GM18858 (cell line): Measurements from ENCODE around the gene VSIG10L2.
"Not testable (repeated sequence)": the region's sequence is repeated elsewhere in the genome, so short reads cannot be mapped to it uniquely, and the experiment has no call there.

Source experiments
- ATAC-seq: cut with Tn5 transposase; IDR thresholded peaks from one replicate; pipeline ENCODE4 v1.9.1; 2021; ENCODE audit not compliant: unreplicated experiment

Gene VSIG10L2

DNA sequence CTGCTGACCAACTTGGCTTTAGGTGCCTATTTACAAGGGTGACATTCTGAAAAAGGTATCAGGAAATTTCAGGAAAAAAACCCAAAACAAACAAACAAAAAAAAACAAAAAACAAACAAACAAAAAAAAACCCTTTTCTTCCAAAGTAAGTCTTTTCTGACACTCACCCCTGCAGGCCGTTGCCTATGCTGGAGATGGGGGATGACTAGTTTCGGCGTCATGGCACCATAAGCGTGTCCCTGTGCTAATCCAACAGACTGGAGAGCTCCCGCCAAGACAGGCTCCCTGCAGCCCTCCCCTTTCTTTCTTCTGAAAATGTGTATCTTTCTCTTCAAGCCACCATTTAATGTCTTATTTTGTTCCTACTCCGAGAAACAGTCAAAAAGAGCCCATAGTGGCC lies 13.7 kb downstream of the VSIG10L2 start:
- ATAC-seq = no peak

DNA sequence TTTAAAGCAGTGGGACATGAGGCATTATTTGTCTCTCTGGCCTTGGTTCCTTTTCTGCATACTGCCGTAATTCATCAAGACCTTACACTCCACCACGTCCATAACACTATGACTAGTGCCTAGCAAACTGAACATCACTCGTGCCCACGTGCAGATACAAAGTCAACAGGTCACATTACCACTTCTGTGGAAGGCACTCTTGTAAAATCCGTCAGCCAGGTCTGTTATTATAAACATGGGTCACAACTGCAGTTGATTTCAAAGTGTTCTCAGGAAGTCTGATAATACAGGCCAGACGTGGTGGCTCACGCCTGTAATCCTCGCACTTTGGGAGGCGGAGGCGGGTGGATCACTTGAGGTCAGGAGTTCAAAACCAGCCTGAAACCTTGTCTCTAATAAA lies 14.1 kb downstream of the VSIG10L2 start:
- no peak for ATAC-seq

DNA sequence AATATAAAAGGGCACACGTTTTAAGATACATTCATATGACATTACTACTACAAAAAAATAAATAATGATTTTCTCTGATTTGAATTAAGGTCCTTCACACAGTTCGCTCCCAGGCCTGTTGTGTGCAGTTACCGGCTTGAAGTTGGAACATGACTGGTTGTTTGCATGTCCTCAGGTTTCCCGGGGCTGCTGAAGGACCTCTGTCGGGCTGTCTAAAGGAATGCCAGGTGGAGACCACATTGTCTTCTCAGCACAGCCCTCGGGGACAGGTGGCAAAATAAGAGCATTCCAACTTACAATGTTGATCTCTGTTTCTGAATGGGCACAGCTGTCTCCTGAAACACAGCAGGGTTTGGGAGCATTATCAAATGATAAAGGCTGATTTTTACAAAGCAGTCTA lies 14.9 kb downstream of the VSIG10L2 start:
- ATAC-seq = no peak

DNA sequence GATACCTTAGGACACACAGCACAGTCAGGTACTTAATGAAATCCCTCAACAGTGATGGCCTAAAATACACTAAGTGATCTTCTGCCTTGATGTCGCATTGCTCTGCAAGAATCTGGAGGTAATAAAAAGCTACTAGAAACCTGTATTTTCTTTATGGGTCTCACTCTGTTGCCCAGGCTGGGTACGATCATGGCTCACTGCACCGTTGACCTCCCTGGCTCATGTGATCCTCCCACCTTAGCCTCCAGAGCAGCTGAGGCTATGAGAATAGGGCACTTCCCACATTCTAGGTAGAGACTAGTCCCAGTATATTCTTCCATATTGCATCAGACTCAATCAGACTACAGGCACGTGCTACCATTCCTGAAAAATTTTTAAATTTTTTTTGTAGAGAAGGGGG lies 21.7 kb downstream of the VSIG10L2 start:
- no peak for ATAC-seq

DNA sequence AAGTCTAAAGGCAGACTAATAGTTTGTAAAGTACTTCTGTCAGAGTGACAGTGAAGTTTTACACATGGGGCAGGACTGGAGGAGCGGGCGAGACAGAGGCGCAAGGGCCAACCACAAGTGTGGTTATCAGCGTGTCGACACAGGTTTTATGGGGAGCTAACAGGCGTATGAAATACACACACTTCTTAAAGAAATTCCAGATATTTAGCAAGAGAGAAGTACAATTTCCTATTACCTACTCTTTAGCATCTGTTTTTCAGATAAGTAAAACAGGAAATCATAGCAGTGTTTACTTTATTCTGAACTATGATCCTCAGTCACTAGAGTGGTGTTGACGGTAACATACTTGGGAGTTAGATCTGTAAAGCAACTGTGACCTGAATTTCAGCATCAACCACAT lies 22.5 kb downstream of the VSIG10L2 start:
- ATAC-seq = no peak

DNA sequence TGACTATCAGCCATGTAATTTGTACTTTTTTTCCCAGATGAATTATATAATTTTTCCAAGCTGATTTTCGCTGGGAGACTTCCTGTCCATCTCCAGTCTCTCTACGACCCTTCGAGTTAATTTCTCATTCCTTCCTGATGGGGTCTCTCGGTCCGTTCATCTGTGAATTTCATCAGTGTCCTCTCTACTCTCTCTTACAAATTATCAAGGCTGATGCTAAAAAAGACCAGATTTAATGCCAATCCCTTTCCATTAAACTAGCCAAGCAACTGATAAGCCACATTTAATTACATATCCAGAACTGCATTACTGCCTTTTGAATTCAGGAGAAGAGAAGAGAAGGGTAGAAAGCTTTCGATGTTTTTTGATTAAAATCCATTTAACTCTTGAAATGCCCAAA lies 25.8 kb downstream of the VSIG10L2 start:
- ATAC-seq = no peak

DNA sequence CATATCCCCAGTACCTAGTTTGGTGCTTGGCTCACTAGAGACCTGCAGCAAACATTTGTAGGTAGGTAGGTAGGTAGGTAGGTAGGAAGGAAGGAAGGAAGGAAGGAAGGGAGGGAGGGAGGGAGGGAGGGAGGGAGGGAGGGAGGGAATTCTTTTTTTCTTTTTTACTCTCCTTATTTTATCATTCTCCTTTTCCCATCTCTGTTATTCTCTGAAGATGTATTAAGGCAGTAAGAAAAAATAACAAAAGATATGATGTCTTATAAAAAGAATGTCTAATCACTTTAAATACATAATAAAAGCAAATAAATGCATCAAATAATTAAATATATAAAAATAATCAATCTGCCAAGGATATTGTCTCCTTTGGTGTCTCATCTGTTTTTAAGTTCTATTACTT lies 28.4 kb downstream of the VSIG10L2 start:
- no peak for ATAC-seq

DNA sequence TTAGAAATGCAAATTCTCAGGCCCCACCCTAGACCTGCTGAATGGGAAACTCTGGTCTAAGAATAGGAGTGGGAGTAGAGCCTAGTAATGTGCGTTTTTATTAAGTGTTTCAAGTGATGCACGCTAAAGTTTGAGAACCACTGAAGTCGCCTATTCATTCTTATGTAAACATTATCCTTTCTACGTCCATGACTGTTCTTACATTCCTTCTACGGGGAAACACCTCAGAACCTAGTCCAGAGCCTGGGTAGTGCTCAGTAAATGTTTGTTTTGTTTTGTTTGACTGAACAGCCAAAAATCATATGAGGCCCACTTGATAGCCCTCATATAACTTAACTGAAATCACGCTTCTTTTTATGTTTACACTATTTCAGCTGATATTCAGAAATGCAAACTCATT lies 29.8 kb downstream of the VSIG10L2 start:
- no peak for ATAC-seq

DNA sequence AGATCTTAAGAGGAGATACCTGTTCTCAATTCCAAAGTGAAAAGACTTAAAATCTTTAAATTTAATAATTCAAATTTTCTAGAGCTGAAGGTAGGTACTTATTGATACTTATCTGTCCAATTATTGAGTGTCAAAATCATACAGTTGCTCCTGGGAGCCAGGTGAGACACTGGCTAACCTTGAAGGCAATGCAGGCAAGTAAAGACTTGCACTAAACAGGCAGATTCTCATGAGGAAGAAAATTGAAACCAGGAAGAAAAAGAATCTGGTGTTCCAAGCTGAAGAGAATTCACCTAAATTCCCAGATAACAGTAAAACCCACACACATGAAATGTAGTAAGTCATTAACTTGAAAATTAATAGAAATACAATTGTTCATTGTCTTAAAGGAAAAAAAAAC lies 30.3 kb downstream of the VSIG10L2 start:
- no peak for ATAC-seq

DNA sequence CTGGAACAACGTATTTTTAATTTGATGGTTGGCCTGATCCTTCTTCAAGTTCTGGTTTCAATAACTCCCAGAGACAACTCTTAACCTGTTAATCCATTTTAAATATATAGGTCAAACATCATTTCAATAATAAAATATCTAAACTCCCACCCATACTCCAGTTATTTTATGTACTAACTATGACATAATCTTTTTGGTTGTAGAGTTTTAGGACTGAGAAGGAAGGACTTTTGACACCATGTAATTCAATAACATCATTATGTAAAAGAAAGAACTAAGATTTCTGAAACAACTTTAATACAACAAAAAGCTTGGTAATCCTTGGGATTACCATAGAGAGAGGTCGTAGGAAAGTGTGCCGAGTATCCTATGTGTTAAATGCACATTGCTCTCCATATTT lies 31.5 kb downstream of the VSIG10L2 start:
- no peak for ATAC-seq

DNA sequence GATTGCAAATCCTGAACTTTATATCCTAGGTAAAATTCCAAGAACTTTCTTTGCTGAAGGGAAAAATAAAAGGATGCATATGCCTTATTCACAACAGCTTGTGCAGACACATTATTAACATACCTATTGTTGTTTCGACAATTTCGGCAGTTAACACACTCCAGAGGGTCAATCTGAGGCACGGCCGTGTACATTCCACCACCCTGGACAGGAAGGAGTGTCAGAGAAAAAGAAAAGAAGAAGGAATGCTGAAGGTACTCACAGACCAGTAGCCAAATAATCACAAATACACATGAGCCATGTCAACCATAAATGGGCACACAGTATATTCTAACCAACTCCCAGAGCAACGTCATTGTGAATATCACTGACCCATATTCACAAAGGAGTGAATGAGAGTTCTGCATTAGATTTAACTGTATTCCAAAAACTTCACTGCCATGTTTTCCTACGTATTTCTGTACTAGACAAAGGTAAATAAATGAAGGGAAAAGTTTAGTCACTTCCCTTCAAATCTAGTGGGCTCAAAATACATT lies 32.4 kb downstream of the VSIG10L2 start:
- no peak for ATAC-seq

DNA sequence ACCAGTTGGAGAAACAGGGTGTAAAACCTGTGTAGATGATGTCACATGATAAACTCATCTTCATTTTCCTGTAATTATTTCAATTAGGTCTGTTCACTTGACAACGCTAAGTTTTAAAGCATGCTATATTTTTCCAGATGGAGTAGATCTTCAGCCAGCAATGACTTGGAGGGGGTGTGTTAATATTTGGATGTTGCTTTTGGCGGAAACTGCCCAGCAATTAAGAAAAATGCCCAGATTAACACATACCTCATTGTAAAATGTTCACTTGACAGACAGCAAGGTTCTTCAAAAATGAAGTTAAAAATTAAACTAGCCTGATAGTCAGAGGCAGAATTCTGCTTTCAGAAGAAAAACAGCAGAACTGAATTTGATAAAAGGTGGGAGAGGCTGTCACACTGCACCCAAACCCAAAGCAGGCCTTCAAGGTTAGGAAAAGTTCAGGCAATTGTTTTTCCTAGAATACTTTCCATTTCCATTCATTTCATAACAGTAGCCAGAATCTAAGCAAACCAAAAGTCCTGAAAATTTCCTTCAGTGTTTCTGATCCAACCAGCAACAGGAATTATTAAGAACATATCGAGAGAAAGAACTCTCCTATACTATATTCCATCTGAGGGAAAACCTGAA lies 33.0 kb downstream of the VSIG10L2 start:
- no peak for ATAC-seq

DNA sequence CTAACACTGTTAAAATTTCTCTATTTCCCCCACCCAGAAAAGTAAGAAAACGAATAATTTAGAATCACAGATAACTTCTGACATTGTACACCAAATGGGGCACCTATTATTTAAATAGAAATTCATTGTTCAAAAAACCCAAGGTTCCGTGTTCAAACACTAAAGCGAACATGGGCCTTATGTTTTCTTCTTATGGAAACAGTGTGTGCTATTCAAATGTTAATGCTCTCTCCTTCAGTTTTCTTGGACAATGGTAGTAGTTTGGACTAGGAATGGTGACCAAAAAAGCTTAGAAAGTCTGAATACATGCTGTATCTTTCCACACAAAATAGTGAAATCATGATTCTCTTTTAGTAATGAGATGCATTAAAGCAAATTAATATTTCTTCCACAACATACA lies 33.7 kb downstream of the VSIG10L2 start:
- no peak for ATAC-seq

DNA sequence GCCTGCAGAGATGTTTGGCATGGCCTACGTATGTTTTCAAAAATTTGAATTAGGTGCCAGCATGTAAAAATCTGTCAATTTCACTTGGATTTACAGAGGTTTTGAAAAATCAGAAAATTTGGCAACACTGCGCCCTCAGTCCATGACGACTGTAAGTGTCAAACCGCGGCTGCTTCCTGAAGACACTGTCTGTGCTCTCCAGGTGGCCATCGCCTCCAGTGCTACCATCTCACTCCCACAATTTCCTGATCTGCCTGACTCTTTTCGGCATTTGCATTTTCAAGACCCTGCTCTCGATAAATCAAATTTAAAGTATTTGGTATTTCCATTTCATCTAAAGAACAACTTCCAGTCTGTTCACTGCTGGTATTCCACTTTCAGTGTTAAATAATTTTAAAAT lies 34.6 kb downstream of the VSIG10L2 start:
- no peak for ATAC-seq

DNA sequence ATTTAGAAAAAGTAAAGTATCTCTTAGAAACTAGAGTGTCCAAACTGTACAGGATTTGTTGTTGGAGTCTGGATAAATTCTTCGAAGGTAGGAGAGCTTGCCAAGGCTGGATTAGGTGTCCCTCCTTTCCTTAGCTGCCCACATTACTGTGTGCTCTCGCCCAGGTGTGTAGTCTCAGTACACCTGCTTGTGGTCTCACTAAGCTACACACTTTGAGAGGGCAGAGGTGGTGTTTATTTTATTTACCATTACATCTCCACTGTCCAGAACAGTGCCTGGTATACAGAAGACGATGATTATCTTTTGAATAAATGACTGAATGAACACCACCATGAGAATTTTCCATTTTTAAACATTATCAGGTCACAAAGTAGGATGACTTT lies 36.5 kb downstream of the VSIG10L2 start:
- ATAC-seq = no peak

DNA sequence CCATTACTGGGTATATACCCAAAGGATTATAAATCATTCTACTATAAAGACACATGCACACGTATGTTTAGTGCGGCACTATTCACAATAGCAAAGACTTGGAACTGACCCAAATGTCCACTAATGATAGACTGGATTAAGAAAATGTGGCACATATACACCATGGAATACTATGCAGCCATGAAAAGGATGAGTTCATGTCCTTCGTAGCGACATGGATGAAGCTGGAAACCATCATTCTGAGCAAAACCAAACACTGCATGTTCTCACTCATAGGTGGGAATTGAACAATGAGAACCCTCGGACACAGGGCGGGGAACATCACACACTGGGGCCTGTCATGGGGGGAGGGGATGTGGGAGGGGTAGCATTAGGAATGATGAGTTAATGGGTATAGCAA lies 40.1 kb downstream of the VSIG10L2 start:
- not testable (repeated sequence) for ATAC-seq

DNA sequence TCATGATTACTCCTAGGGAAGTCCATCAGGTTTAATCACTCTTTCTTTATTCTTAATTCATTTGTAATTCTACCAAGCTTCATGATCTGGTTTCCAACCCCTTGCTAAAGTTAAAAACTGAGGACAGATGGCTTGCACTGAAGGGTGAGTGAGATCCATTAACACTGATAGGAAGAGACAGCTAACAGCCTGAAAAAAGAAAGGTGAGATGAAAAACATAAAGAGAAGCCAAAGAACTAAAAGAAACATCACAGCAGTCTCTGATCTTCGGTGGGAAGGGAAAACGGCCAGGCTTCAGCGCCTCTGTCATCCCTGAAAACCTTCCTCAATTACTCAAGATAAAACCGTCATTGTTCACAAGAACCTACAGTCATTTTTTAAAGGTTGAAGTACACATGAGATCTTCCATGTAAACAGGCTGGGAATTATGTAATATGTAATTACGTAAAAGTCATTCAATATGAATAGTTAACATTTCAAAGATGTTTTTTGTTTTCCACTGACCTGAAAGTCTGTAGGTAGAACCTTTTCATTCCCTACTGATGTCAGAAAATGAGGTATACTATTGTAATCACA lies 41.3 kb downstream of the VSIG10L2 start:
- no peak for ATAC-seq

DNA sequence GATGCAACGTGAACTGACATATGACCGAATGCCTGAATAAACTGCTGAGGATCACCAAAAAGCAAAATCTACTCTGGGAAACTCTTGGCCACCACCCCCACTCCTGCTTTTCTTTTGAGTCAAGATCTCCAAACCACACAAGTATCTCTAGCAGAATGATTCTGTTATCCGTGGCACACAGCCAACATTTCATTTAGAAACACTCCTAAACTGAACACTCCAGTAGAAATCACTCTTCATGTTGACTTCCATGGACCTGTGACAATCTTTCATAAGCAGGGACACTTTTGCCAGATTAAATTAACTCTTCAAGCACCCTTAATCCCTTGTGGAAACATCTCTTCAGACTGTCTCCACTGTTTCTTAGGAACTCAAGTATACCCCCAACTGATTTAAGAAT lies 44.4 kb downstream of the VSIG10L2 start:
- no peak for ATAC-seq

DNA sequence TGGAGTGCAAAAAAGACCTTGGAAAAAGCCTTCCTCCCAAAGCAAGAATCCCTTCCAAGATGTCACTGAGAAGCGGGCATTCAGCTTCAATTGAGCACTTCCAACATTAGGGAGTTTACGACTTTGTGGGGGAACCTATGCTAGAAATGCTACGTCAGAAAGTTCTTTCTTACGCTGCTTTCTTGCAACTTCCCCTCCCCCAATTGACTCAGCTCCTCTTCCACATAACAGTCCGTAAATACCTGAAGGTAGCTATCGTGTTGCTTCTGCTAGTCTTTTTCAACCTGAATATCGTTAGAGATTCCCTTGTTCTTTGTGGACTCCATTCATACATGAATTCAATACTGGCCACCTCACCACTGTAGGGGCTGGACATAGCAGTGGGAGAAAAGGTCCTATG lies 47.0 kb downstream of the VSIG10L2 start:
- ATAC-seq = no peak

DNA sequence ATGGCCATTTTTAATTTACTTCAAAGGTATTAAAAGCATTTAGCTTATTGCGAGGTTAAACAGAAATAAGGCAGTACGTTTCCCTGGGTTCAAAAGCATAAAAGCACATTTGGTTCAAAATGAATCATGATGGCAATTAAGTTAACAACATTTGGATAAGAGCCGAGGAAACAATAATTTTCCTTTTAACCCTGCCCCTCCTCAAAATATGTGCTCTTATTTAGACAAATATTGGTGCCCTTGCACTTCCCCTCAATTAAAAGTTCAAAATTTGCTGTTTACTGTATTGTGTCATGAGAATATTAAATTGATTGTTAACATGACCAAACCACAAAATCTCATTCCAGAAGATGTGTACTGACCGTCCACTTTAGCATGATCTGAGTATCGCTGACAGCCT lies 48.7 kb downstream of the VSIG10L2 start:
- ATAC-seq = no peak

DNA sequence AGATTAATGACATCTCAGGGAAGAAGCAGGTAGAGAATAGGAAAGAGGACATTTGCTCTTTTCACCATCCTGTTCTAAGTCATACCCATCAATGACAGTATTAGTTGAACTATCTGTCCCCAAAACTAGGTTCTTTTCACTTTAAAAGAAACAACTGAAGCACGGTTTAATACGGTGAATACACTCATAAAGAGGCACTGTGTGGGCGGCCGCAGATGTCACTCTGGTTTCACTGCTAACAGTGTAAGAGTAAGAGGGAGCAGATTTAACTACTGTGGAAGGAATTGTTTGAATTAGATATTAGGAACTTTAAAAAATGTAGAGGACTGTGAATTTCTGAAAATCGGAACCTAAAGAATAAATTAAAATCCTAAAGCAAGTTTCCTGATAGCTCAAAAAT lies 49.5 kb downstream of the VSIG10L2 start:
- ATAC-seq = peak; percentile 91

DNA sequence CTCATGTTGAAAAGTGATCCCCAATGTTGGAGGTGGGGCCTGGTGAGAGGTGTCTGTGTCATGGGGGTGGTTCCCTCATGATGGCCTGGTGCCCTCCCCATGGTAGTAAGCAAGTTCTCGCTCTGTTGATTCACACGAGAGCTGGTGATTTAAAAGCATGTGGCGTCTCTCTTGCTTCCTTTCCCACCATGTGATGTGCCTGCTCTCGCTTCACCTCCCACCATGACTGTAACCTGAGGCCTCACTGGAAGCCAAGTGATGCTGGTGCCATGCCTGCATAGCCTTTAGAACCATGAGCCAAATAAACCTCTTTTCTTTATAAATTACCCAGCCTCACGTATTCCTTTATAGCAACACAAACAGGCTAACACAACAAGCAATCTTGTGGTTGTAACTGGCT lies 52.4 kb downstream of the VSIG10L2 start:
- ATAC-seq = no peak

DNA sequence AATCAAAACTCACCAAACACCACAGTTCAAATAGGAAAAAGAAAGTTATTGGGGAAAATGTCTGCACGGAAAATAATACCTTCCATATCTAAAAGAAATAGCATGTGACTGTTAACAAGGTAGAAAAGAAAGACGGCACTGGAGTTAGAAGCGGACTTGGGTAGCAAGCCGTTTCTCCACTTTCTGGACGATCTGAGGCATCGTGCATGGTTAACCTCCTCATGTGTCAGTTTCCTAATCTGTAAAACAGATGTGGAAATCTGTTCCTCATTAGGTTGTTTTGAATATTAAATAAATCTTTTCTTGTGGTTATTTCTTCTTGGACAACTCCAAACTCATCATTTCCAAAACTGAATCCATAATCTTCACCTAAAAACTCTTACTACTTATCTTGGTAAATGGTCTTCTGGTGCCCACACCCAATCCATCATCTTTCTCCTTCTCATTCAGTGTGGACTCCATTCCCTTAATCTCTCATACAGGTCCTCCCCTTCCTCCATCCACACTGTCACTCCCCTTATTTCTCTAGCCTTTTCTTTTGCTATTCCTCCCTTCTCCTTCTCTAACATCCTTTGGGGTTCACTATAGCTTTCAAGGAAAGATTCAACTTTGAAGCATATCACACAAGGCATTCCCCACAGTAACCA lies 53.5 kb downstream of the VSIG10L2 start:
- ATAC-seq = no peak
